Effector memory CD8-positive, alpha-beta T cell (primary cell): ENCODE results near the gene KIF7.
"Not testable (repeated sequence)": the region's sequence is repeated elsewhere in the genome, so short reads cannot be mapped to it uniquely, and the experiment has no call there.

Experiments
- ATAC-seq: fragments of 150-1000 bp; cut with Tn5 transposase; replicated peaks from 2 replicates; pipeline ENCODE4 v1.10.0; 2021; ENCODE audit warnings: mild to moderate bottlenecking, moderate library complexity
- DNase-seq, 3 experiments: peaks; one replicate each; pipeline ENCODE4 v3.0.0; 2021
- H3K27ac Mint-ChIP-seq, 2 donors: one replicate each; pipeline ENCODE4 v1.8.0; 2022; ENCODE audit warnings: mild to moderate bottlenecking in 2 of 2, mixed read lengths in 2 of 2, moderate library complexity in 2 of 2
- H3K27me3 Mint-ChIP-seq, 2 donors: one replicate each; pipeline ENCODE4 v1.8.0; 2022; ENCODE audit warnings: mixed read lengths in 2 of 2
- H3K36me3 Mint-ChIP-seq: one replicate; pipeline ENCODE4 v1.8.0; 2022; ENCODE audit warnings: mild to moderate bottlenecking, moderate library complexity, mixed read lengths; ENCODE audit not compliant: insufficient read depth
- H3K4me1 Mint-ChIP-seq, 2 donors: one replicate each; pipeline ENCODE4 v1.8.0; 2022; ENCODE audit warnings: low read depth in 2 of 2, mixed read lengths in 2 of 2
- H3K4me3 Mint-ChIP-seq, 2 donors: one replicate each; pipeline ENCODE4 v1.8.0; 2022; ENCODE audit warnings: mild to moderate bottlenecking in 2 of 2, mixed read lengths in 2 of 2, moderate library complexity in 2 of 2
- H3K9me3 Mint-ChIP-seq, 2 donors: one replicate each; pipeline ENCODE4 v1.8.0; 2022; ENCODE audit warnings: mixed read lengths in 2 of 2

The KIF7 gene

GRCh38 chr15:89611317-89611716 lies 44.0 kb downstream of the KIF7 start:
- no peak for DNase-seq
- no peaks in the 10 kb centered on the region for H3K36me3 Mint-ChIP-seq

GRCh38 chr15:89599021-89599420 lies 56.2 kb downstream of the KIF7 start:
- Mint-ChIP-seq H3K4me3 (no peak overlapping the region), H3K36me3 (no peaks in the 10 kb centered on the region), H3K9me3 (no peaks in the 10 kb centered on the region), H3K4me1 (no peaks in the 10 kb centered on the region), H3K27ac (no peak overlapping the region), H3K27me3 (no peaks in the 10 kb centered on the region)
- no peak for ATAC-seq
- DNase-seq: no peak

More at GRCh38 chr15:89611317-89611716, 44.0 kb downstream of the KIF7 start:
- Mint-ChIP-seq H3K27me3 (no peaks in the 10 kb centered on the region), H3K9me3 (peaks cover 4 to 10% of the 10 kb centered on the region in 2 donors), H3K27ac (no peak overlapping the region), H3K4me1 (no peaks in the 10 kb centered on the region), H3K4me3 (no peak overlapping the region)
- ATAC-seq: no peak

- H3K27ac Mint-ChIP-seq: no peak overlapping the region
- H3K4me3 Mint-ChIP-seq: no peak overlapping the region
- no peaks in the 10 kb centered on the region for H3K4me1 Mint-ChIP-seq
- H3K9me3 Mint-ChIP-seq: no peaks in the 10 kb centered on the region
- ATAC-seq: no peak
- H3K36me3 Mint-ChIP-seq: no peaks in the 10 kb centered on the region
- H3K27me3 Mint-ChIP-seq: no peaks in the 10 kb centered on the region
- no peak for DNase-seq
Observed at GRCh38 chr15:89593018-89593417, 62.2 kb downstream of the KIF7 start.

- Mint-ChIP-seq H3K9me3 (no peaks in the 10 kb centered on the region), H3K36me3 (no peaks in the 10 kb centered on the region), H3K4me3 (no peak overlapping the region), H3K27ac (no peak overlapping the region), H3K27me3 (no peaks in the 10 kb centered on the region), H3K4me1 (no peaks in the 10 kb centered on the region)
- ATAC-seq (no peak), DNase-seq (no peak)
Observed at GRCh38 chr15:89591834-89592233, 63.4 kb downstream of the KIF7 start.

GRCh38 chr15:89587955-89588354 lies 67.3 kb downstream of the KIF7 start:
- DNase-seq (no peak), ATAC-seq (no peak)
- Mint-ChIP-seq H3K27me3 (no peaks in the 10 kb centered on the region), H3K9me3 (no peaks in the 10 kb centered on the region), H3K4me1 (no peaks in the 10 kb centered on the region), H3K36me3 (no peaks in the 10 kb centered on the region), H3K4me3 (no peak overlapping the region), H3K27ac (no peak overlapping the region)

GRCh38 chr15:89586651-89587050 lies 68.6 kb downstream of the KIF7 start:
- H3K4me3 Mint-ChIP-seq: no peak overlapping the region
- H3K4me1 Mint-ChIP-seq: no peaks in the 10 kb centered on the region
- DNase-seq: no peak
- no peaks in the 10 kb centered on the region for H3K36me3 Mint-ChIP-seq
- no peak overlapping the region for H3K27ac Mint-ChIP-seq
- H3K27me3 Mint-ChIP-seq: no peaks in the 10 kb centered on the region
- no peak for ATAC-seq
- H3K9me3 Mint-ChIP-seq: no peaks in the 10 kb centered on the region

- H3K27me3 Mint-ChIP-seq, H3K27ac Mint-ChIP-seq, H3K4me3 Mint-ChIP-seq, H3K4me1 Mint-ChIP-seq, H3K9me3 Mint-ChIP-seq, DNase-seq, H3K36me3 Mint-ChIP-seq, ATAC-seq: not testable (repeated sequence)
Observed at GRCh38 chr15:89580747-89581146, 74.5 kb downstream of the KIF7 start.

- H3K36me3 Mint-ChIP-seq: peaks cover 9% of the 10 kb centered on the region
Observed at GRCh38 chr15:89578146-89578545, 77.1 kb downstream of the KIF7 start.

More at GRCh38 chr15:89578146-89578545, 77.1 kb downstream of the KIF7 start:
- Mint-ChIP-seq H3K4me3 (no peak overlapping the region), H3K27ac (no peak overlapping the region), H3K4me1 (peaks cover 9 to 10% of the 10 kb centered on the region in 2 donors), H3K27me3 (peaks cover 0 to 4% of the 10 kb centered on the region in 2 donors), H3K9me3 (no peaks in the 10 kb centered on the region)
- DNase-seq (no peak), ATAC-seq (no peak)
